ENCODE measurements around the gene SLC9A6.

Gene SLC9A6

GRCh38 chrX:136039485-136039884, 54.2 kb downstream of the SLC9A6 start (continued):
- TF ChIP-seq ZNF518A (tag by site-specific recombination; conservative IDR thresholded peaks at IDR 0.05; ENCODE audit: low read depth) (no peak), ZFP3 (tag by site-specific recombination; IDR thresholded peaks at IDR 0.05; ENCODE audit: low read depth) (no peak), ZNF292 (tag by site-specific recombination; IDR thresholded peaks at IDR 0.05; ENCODE audit: borderline replicate concordance, low read depth) (no peak), ZNF747 (tag by site-specific recombination; IDR thresholded peaks at IDR 0.05) (no peak), KLF7 (tag by site-specific recombination; IDR thresholded peaks at IDR 0.05; ENCODE audit: borderline replicate concordance) (no peak), ZNF830 (tag by site-specific recombination; IDR thresholded peaks at IDR 0.05; ENCODE audit: low read depth) (no peak), ZBTB48 (tag by site-specific recombination; IDR thresholded peaks at IDR 0.05) (no peak), ZNF133 (tag by site-specific recombination; IDR thresholded peaks at IDR 0.05) (no peak), BCL11A (tag by site-specific recombination; IDR thresholded peaks at IDR 0.05; ENCODE audit: low read depth) (no peak), AEBP2 (tag by site-specific recombination; IDR thresholded peaks at IDR 0.05; ENCODE audit: borderline replicate concordance) (no peak), ZNF169 (tag by site-specific recombination; IDR thresholded peaks at IDR 0.05) (no peak), ZNF654 (tag by site-specific recombination; IDR thresholded peaks at IDR 0.05; ENCODE audit: low read depth) (no peak), MZF1 (tag by site-specific recombination; IDR thresholded peaks at IDR 0.05; ENCODE audit: borderline replicate concordance) (no peak), ATF2 (tag by site-specific recombination; IDR thresholded peaks at IDR 0.05; ENCODE audit: low read depth) (no peak), ZFP41 (tag by site-specific recombination; IDR thresholded peaks at IDR 0.05; ENCODE audit: borderline replicate concordance) (no peak), ZNF274 (IDR thresholded peaks at IDR 0.05; ENCODE audit: low read length) (no peak), ZNF274 (tag by site-specific recombination; IDR thresholded peaks at IDR 0.05; ENCODE audit: borderline replicate concordance) (no peak), ZBTB7A (tag by site-specific recombination; IDR thresholded peaks at IDR 0.05; ENCODE audit: low read depth) (no peak), ZNF350 (tag by site-specific recombination; IDR thresholded peaks at IDR 0.05) (no peak), ZNF423 (tag by site-specific recombination; IDR thresholded peaks at IDR 0.05) (no peak), ZNF501 (tag by site-specific recombination; IDR thresholded peaks at IDR 0.05) (no peak), PRDM6 (tag by site-specific recombination; IDR thresholded peaks at IDR 0.05) (peak; percentile 96), ZBTB26 (tag by site-specific recombination; optimal IDR thresholded peaks at IDR 0.05) (no peak), ZBTB8A (tag by site-specific recombination; IDR thresholded peaks at IDR 0.05) (0 out of 2 replicates have a peak, but pooled peaks have one; percentile 31), PBX3 (CRISPR knock-in tag; IDR thresholded peaks at IDR 0.05) (no peak), ZFP69B (tag by site-specific recombination; IDR thresholded peaks at IDR 0.05) (no peak), ZNF354C (tag by site-specific recombination; IDR thresholded peaks at IDR 0.05; ENCODE audit: borderline replicate concordance, low read depth) (no peak), PRDM1 (tag by site-specific recombination; IDR thresholded peaks at IDR 0.05) (no peak), ZXDB (tag by site-specific recombination; IDR thresholded peaks at IDR 0.05) (peak; percentile 74)
